A549 treated with Mapracorat at 1 μM for 4 hours (cell line): ENCODE data around the gene EAF1. TPM values are rescaled to one million over a fixed set of nuclear protein-coding genes. Genes with fewer than 3 reads are reported as not detected.

Experiments
- total RNA-seq: library from RNA; stranded (reverse); fragments of 200-300 nt; extraction: Qiagen RNA extraction; gene quantifications from 5 replicates; pipeline ENCODE4 v1.2.3, GENCODE V29; 2022

Gene EAF1
- 13.2 to 16.8 TPM (median 14.8 TPM) in 5 replicates for total RNA-seq

GRCh38 chr3:15427182-15427880 lies at the start of gene EAF1, which contains the start of gene METTL6:
Gene EAF1 (plus strand): TSS chr3:15427598. CDS start chr3:15427780, 182 bp downstream.
Gene METTL6 (minus strand): TSS chr3:15427544. CDS start chr3:15426511, 1,033 bp downstream.

Other genes starting within 250 kb of the EAF1 start
- 20.6 to 28.1 TPM (median 26.6 TPM) in 5 replicates for gene CAPN7, start 221.4 kb upstream of the EAF1 start, total RNA-seq
- gene SH3BP5, start 95.0 kb upstream of the EAF1 start, total RNA-seq: 15.5 to 18.1 TPM (median 16.8 TPM) in 5 replicates
- gene METTL6, start 54 bp upstream of the EAF1 start, total RNA-seq: 24.9 to 30.7 TPM (median 26.3 TPM) in 5 replicates
- 0.22 to 0.54 TPM (median 0.28 TPM) in 5 replicates for gene COLQ, start 94.1 kb downstream of the EAF1 start, total RNA-seq
- 23.9 to 29.5 TPM (median 25.7 TPM) in 5 replicates for gene HACL1, start 174.0 kb downstream of the EAF1 start, total RNA-seq
- 15.8 to 18.4 TPM (median 16.7 TPM) in 5 replicates for gene BTD, start 174.1 kb downstream of the EAF1 start, total RNA-seq